ENCODE data around the gene FAM163A.

GRCh38 chr1:179809506-179810366, 66.6 kb downstream of the FAM163A start:
- TF ChIP-seq GATA3 (IDR thresholded peaks at IDR 0.05; ENCODE audit: low read depth, low read length) (no peak), GATA2 (IDR thresholded peaks at IDR 0.05; ENCODE audit: low read depth, low read length) (no peak)

Data from SH-SY5Y (cell line).